Fibroblast of the aortic adventitia (primary cell): ENCODE data around the gene SMPD3. TPM values are rescaled to one million over a fixed set of nuclear protein-coding genes. Genes with fewer than 3 reads are reported as not detected.

Experiments used
- DNase-seq: peaks from one replicate; pipeline ENCODE4 v3.0.0-alpha.2; 2010; ENCODE audit warnings: low read depth
- H3K4me3 ChIP-seq: 2 replicates; pipeline ENCODE4 v1.5.1; 2011; ENCODE audit warnings: low read depth, mild to moderate bottlenecking, control low read depth, low read length, moderate library complexity
- CTCF ChIP-seq: IDR thresholded peaks from 2 replicates; pipeline ENCODE4 v1.5.1; 2011; ENCODE audit warnings: mild to moderate bottlenecking, low read length, control low read depth, inconsistent platforms; ENCODE audit not compliant: insufficient read depth
- total RNA-seq: library from RNA; depleted of rRNA; stranded (reverse); fragments of >200 nt; gene quantifications from 2 replicates; pipeline ENCODE4 v1.2.3, GENCODE V29; 2012; ENCODE audit warnings: low replicate concordance

The SMPD3 gene
- total RNA-seq, 1 donor, result not detected

GRCh38 chr16:68369168-68369567 lies 79.1 kb downstream of the SMPD3 start:
- no peak for DNase-seq
- no peak for TF ChIP-seq CTCF
- no peak overlapping the region for H3K4me3 ChIP-seq

GRCh38 chr16:68368301-68368888 lies 79.9 kb downstream of the SMPD3 start:
- no peak for TF ChIP-seq CTCF
- no peak overlapping the region for H3K4me3 ChIP-seq
- no peak for DNase-seq

GRCh38 chr16:68367891-68368290 lies 80.4 kb downstream of the SMPD3 start:
- H3K4me3 ChIP-seq, result no peak overlapping the region
- DNase-seq, result no peak
- TF ChIP-seq CTCF, result no peak

- no peak overlapping the region for H3K4me3 ChIP-seq
- TF ChIP-seq CTCF, result no peak
- no peak for DNase-seq
Observed at GRCh38 chr16:68367440-68367839, 80.9 kb downstream of the SMPD3 start.

- TF ChIP-seq CTCF, result peak; percentile 33
- no peak overlapping the region for H3K4me3 ChIP-seq
- peak; percentile 23 for DNase-seq
Observed at GRCh38 chr16:68367030-68367429, 81.3 kb downstream of the SMPD3 start.

GRCh38 chr16:68366062-68366461 lies 82.2 kb downstream of the SMPD3 start:
- no peak for DNase-seq
- no peak for TF ChIP-seq CTCF
- no peak overlapping the region for H3K4me3 ChIP-seq

GRCh38 chr16:68365167-68365817 lies 83.0 kb downstream of the SMPD3 start:
- TF ChIP-seq CTCF, result no peak
- no peak for DNase-seq
- H3K4me3 ChIP-seq, result no peak overlapping the region
